SH-SY5Y (cell line): ENCODE results near the gene ZNF362.

ENCODE experiments used
- GATA2 ChIP-seq: IDR thresholded peaks from 2 replicates; pipeline ENCODE4 v1.6.1; 2011; ENCODE audit warnings: mild to moderate bottlenecking, low read depth, low read length
- GATA3 ChIP-seq: IDR thresholded peaks from 2 replicates; pipeline ENCODE4 v1.6.1; 2011; ENCODE audit warnings: low read depth, mild to moderate bottlenecking, low read length, moderate library complexity

DNA sequence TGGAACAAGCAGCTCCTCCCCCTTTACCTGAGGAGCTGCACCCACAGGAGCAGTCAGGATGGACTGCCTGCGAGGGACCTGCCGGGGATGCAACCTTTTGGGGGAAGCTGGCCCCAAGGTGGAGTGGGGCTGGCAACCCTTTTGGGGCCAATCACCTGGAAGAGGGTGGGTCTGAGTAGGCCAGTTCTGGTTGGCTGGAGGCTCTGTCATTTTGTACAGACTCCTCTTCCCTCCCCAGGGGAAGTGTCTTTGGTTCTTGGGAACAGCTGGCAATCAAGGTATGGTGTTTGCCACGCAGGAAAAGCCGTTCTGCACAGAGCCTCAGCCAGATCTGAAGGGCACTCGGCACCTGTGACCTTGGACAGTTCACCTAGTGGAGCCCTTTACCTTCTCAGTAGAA is 64.9 kb downstream of the ZNF362 start:
- no peak for TF ChIP-seq GATA2
- TF ChIP-seq GATA3, result no peak
